Measurements from ENCODE around the gene PFKFB2. TPM values are rescaled to one million over a fixed set of nuclear protein-coding genes. Genes with fewer than 3 reads are reported as not detected.
A peak's percentile ranks its signal among the peaks of the same experiment; 100 is the strongest.

PFKFB2 gene
- total and polyA plus RNA-seq, 3 donors from 2014 or later = 12.9 to 17.6 (median 13.9) TPM

GRCh38 chr1:207077470-207078377 lies 24.6 kb downstream of the PFKFB2 start:
- Histone ChIP-seq H3K27ac (no peak overlapping the region), H3K4me1 (no peaks in the 10 kb centered on the region), H3K9me3 (no peaks in the 10 kb centered on the region), H3K27me3 (no peaks in the 10 kb centered on the region), H3K4me3 (no peak overlapping the region), H3K36me3 (ENCODE audit: low read depth, missing control alignments) (no peaks in the 10 kb centered on the region)
- intact Hi-C loops (cut with DNase I; ENCODE audit: low total_unique reads) = no loop called here
- 50 to 62% methylated on average over 6 of the region's 6 CpGs for WGBS, 2 donors
- TF ChIP-seq CTCF (IDR thresholded peaks at IDR 0.05) (peak; percentile 67 to 80 (median 76)), POLR2A (IDR thresholded peaks at IDR 0.05) (no peak)
- DNase-seq = peak; percentile 75

GRCh38 chr1:207078578-207079132 lies 25.6 kb downstream of the PFKFB2 start:
- no peaks in the 10 kb centered on the region for H3K27me3 ChIP-seq
- H3K4me1 ChIP-seq = no peaks in the 10 kb centered on the region
- 87 to 88% methylated on average over 11 of the region's 11 CpGs for WGBS, 2 donors
- H3K9me3 ChIP-seq = no peaks in the 10 kb centered on the region
- H3K27ac ChIP-seq = no peak overlapping the region
- intact Hi-C loops (cut with DNase I; ENCODE audit: low total_unique reads) = no loop called here
- no peak for TF ChIP-seq POLR2A (IDR thresholded peaks at IDR 0.05)
- no peak for TF ChIP-seq CTCF (IDR thresholded peaks at IDR 0.05)
- DNase-seq = no peak
- H3K36me3 ChIP-seq (ENCODE audit: low read depth, missing control alignments) = no peaks in the 10 kb centered on the region
- no peak overlapping the region for H3K4me3 ChIP-seq

- intact Hi-C loops (cut with DNase I; ENCODE audit: low total_unique reads) = loop anchor here (10.0 kb wide), 1 partner anchor 325 kb away; no protein-coding TSS in a partner anchor
- H3K4me1 ChIP-seq = peaks cover 5% of the 10 kb centered on the region
- no peak overlapping the region for H3K4me3 ChIP-seq
- TF ChIP-seq POLR2A (IDR thresholded peaks at IDR 0.05) (no peak), CTCF (IDR thresholded peaks at IDR 0.05) (no peak)
- H3K27me3 ChIP-seq = no peaks in the 10 kb centered on the region
- no peak for DNase-seq
- H3K36me3 ChIP-seq (ENCODE audit: low read depth, missing control alignments) = no peaks in the 10 kb centered on the region
- 88 to 94% methylated on average over 6 of the region's 6 CpGs for WGBS, 2 donors
- no peaks in the 10 kb centered on the region for H3K9me3 ChIP-seq
- H3K27ac ChIP-seq = no peak overlapping the region
Observed at GRCh38 chr1:207079706-207080241, 26.7 kb downstream of the PFKFB2 start.

- H3K36me3 ChIP-seq (ENCODE audit: low read depth, missing control alignments) = no peaks in the 10 kb centered on the region
- peaks cover 8% of the 10 kb centered on the region for H3K4me1 ChIP-seq
- DNase-seq = no peak
- H3K4me3 ChIP-seq = no peak overlapping the region
- no peaks in the 10 kb centered on the region for H3K9me3 ChIP-seq
- no peak for TF ChIP-seq POLR2A (IDR thresholded peaks at IDR 0.05)
- TF ChIP-seq CTCF (IDR thresholded peaks at IDR 0.05) = no peak
- intact Hi-C loops (cut with DNase I; ENCODE audit: low total_unique reads) = loop anchor here (10.0 kb wide), 1 partner anchor 324 kb away; no protein-coding TSS in a partner anchor
- H3K27me3 ChIP-seq = no peaks in the 10 kb centered on the region
- 57 to 61% methylated on average over 2 of the region's 2 CpGs for WGBS, 2 donors
- H3K27ac ChIP-seq = no peak overlapping the region
Observed at GRCh38 chr1:207081088-207081487, 28.0 kb downstream of the PFKFB2 start.
